Upper lobe of left lung (tissue), 6 donors: ENCODE data around the gene HELZ2. TPM values are rescaled to one million over a fixed set of nuclear protein-coding genes. Genes with fewer than 3 reads are reported as not detected.
A peak's percentile ranks its signal among the peaks of the same experiment; 100 is the strongest.

Source experiments
- ATAC-seq, 2 donors: fragments of 200-7000 bp; cut with Tn5 transposase; one replicate each; pipeline ENCODE4 v1.9.1; 2022; ENCODE audit warnings: mild to moderate bottlenecking in 2 of 2, moderate library complexity in 2 of 2; ENCODE audit not compliant: low FRiP score in 2 of 2
- DNase-seq, 2 donors: peaks; one replicate each; pipeline ENCODE4 v3.0.0-alpha.2; 2019 to 2020
- H3K27ac ChIP-seq, 4 donors: fragments of 200-600 bp; sonication (generic); one replicate each; pipeline ENCODE4 v1.5.1; 2016 to 2019
- H3K27me3 ChIP-seq, 4 donors: fragments of 200-600 bp; sonication (generic); one replicate each; pipeline ENCODE4 v1.5.1; 2017 to 2019
- H3K36me3 ChIP-seq, 4 donors: fragments of 200-600 bp; sonication (generic); one replicate each; pipeline ENCODE4 v1.5.1; 2016 to 2019
- H3K4me1 ChIP-seq, 4 donors: fragments of 200-600 bp; sonication (generic); one replicate each; pipeline ENCODE4 v1.5.1; 2018 to 2019
- H3K4me3 ChIP-seq, 4 donors: fragments of 200-600 bp; sonication (generic); one replicate each; pipeline ENCODE4 v1.5.1; 2017 to 2019; ENCODE audit warnings: mild to moderate bottlenecking in 2 of 4, moderate library complexity in 1 of 4
- H3K9me3 ChIP-seq, 4 donors: fragments of 200-600 bp; sonication (generic); one replicate each; pipeline ENCODE4 v1.5.1; 2018 to 2019
- CTCF ChIP-seq, 6 experiments: fragments of 450-650 bp in 4 of 6; fragments of 200-600 bp in 2 of 6; sonication (generic) in 2 of 6; IDR thresholded peaks; one replicate each; pipeline ENCODE4 v1.5.1; 2016 to 2019; ENCODE audit warnings: antibody characterized with exemption in 6 of 6
- EP300 ChIP-seq, 4 donors: sonication (generic); formaldehyde crosslinking; IDR thresholded peaks; one replicate each; pipeline ENCODE4 v1.5.1; 2017; ENCODE audit warnings: antibody characterized with exemption in 4 of 4, control low read depth in 2 of 4
- POLR2A ChIP-seq, 4 donors: fragments of 450-650 bp; IDR thresholded peaks; one replicate each; pipeline ENCODE4 v1.5.1; 2016 to 2017; ENCODE audit warnings: antibody characterized with exemption in 4 of 4, mild to moderate bottlenecking in 2 of 4
- POLR2AphosphoS5 ChIP-seq, 2 donors: sonication (generic); formaldehyde crosslinking; IDR thresholded peaks; one replicate each; pipeline ENCODE4 v1.5.1; 2017; ENCODE audit warnings: antibody characterized with exemption in 2 of 2
- WGBS, 2 donors: methylation state at CpG; one replicate each; pipeline ENCODE4 v1.1.5; 2017 to 2018; 5-methylcytosine and 5-hydroxymethylcytosine counted together
- total RNA-seq, 6 donors: library from RNA; depleted of rRNA in 4 of 6; stranded (reverse); fragments of >200 nt in 4 of 6; gene quantifications; one replicate each; pipeline versions ENCODE4 v1.1.0 to v1.2.1, GENCODE V29; 2016 to 2021
- donor health status: DM: no; HTN: no; CAD: no; lungs with moderate emphysema.
- donor health status: DM: no; HTN: yes; CAD: no; lungs with severe emphysema.

Gene HELZ2
- total RNA-seq, 6 donors from 2014 or later = 40.1 to 102 (median 56.6) TPM

DNA sequence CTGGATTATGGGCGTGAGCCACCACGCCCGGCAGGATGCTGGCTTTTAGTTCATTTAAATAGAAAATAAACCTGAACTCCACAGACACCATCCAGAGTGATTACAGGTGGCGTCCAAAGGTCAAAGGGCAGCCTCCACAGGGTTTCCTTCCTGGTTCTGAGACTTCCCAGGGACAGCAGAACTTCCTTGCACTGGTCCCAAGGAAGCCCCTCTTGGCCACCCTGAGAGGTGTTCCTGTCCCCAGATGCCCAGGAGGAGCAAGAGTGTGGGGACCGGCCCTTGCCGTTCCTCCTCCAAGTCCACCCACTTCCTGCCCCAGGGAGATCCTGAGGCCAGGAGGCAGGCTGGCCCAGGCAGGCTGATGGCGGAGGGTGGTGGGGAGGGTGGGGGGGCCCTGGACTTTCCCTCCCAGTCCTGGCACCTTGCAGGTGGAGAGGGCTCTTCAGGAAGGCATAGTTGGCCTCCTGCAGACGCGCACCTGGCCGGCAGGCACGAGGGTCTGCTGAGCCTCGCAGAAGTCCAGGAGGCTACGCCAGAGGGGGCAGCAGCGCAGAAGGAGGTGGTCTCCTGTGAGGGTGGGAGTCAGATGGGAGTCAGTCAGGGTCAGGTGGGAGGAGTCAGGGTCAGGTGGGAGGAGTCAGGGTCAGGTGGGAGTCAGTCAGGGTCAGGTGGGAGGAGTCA is 15.1 kb downstream of the HELZ2 start:
- no peak overlapping the region for H3K4me3 ChIP-seq
- H3K27ac ChIP-seq = no peak overlapping the region
- H3K9me3 ChIP-seq = no peaks in the 10 kb centered on the region
- TF ChIP-seq EP300 (IDR thresholded peaks at IDR 0.05) (no peak), POLR2A (IDR thresholded peaks at IDR 0.05) (no peak), CTCF (IDR thresholded peaks at IDR 0.05) (no peak), POLR2AphosphoS5 (IDR thresholded peaks at IDR 0.05) (no peak)
- WGBS, 2 donors = 93 to 96% methylated on average over 11 to 14 of the region's 14 CpGs
- DNase-seq (peak in 1 of 2 donors; percentile 66), ATAC-seq (no peak)
- H3K36me3 ChIP-seq = peaks cover 28 to 57% (median 53%) of the 10 kb centered on the region in 4 donors
- peaks cover 6 to 7% (median 6%) of the 10 kb centered on the region in 4 donors for H3K4me1 ChIP-seq
- H3K27me3 ChIP-seq = no peaks in the 10 kb centered on the region

DNA sequence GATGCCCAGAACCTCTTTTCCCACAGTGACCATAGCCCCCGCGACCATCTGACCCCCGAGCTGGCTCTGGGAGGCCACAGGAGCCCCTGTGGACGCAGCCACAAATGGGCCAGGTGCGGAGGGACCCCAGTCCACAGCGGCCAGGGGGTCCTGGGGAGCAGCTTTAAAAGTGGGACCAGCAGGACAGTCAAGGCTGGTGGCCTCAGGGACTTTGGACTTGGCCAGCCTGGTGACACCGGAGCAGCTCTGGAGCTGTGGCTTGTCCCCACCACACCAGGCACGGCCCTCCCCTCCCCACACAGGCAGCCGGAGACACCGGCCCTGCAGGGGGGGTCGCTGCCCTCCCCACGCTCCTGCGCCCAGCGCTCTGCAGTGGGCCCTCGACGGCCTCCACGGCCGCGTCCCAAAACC is 16.6 kb downstream of the HELZ2 start:
- no peaks in the 10 kb centered on the region for H3K9me3 ChIP-seq
- no peak for ATAC-seq
- H3K4me1 ChIP-seq = peaks cover 10 to 21% (median 20%) of the 10 kb centered on the region in 4 donors
- peaks cover 16 to 43% (median 39%) of the 10 kb centered on the region in 4 donors for H3K36me3 ChIP-seq
- no peak for TF ChIP-seq EP300 (IDR thresholded peaks at IDR 0.05)
- H3K27ac ChIP-seq = no peak overlapping the region
- DNase-seq = peak in 1 of 2 donors; percentile 76
- WGBS, 2 donors = 85 to 88% methylated on average over 13 to 15 of the region's 19 CpGs
- H3K4me3 ChIP-seq = no peak overlapping the region
- no peaks in the 10 kb centered on the region for H3K27me3 ChIP-seq

DNA sequence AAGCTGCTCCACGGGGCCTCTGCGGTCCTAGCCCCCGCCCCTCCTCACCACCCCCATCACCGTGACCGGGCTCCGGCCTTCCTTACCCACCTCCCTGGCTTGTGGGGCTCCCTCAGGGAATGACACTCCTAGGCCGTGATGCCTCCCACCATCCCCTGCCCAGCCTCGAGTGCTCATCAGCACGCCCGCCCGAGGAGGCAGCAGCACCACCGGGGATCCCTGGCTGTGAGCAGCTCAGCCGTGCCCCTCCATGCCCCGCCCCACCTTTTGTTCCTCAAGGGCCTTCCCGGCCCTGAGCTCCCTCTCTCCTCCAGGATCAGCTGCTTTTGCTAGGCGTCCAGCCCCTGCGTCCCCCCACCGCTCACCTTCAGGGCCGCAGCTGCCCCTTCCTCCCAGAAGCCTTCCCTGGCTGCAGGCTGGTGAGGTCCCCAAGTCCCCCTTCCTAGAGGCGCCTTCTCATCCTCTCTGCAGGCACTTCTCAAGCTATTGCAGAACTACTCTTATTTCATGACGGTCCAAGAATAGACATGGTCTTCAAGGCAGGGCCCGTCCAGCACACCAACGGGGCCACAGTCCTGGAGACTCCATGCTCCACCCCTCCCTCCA is 17.1 kb downstream of the HELZ2 start:
- Histone ChIP-seq H3K36me3 (peaks cover 11 to 38% (median 34%) of the 10 kb centered on the region in 4 donors), H3K9me3 (no peaks in the 10 kb centered on the region), H3K27ac (no peak overlapping the region), H3K4me3 (no peak overlapping the region), H3K27me3 (no peaks in the 10 kb centered on the region), H3K4me1 (peaks cover 10 to 23% (median 20%) of the 10 kb centered on the region in 4 donors)
- 60 to 83% methylated on average over 10 to 23 of the region's 23 CpGs for WGBS, 2 donors
- TF ChIP-seq POLR2A (IDR thresholded peaks at IDR 0.05) = no peak
- TF ChIP-seq POLR2AphosphoS5 (IDR thresholded peaks at IDR 0.05) = no peak
- no peak for TF ChIP-seq EP300 (IDR thresholded peaks at IDR 0.05)
- TF ChIP-seq CTCF (IDR thresholded peaks at IDR 0.05) = no peak
- DNase-seq (peak in 1 of 2 donors; percentile 61), ATAC-seq (no peak)

DNA sequence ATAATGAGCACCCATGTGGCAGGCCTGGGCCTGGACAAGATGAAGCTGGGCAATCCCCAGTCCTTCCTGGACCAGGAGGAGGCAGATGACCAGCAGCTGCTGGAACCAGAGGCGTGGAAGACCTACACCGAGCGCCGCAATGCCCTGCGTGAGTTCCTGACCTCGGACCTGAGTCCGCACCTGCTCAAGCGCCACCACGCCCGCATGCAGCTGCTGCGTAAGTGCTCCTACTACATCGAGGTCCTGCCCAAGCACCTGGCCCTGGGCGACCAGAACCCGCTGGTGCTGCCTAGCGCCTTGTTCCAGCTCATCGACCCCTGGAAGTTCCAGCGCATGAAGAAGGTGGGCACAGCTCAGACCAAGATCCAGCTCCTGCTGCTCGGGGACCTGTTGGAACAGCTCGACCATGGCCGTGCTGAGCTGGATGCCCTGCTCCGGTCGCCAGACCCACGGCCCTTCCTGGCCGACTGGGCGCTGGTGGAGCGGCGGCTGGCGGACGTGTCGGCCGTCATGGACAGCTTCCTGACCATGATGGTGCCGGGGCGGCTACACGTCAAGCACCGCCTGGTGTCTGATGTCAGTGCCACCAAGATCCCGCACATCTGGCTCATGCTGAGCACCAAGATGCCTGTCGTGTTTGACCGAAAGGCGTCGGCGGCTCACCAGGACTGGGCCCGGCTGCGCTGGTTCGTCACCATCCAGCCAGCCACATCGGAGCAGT is 18.2 kb downstream of the HELZ2 start:
- Histone ChIP-seq H3K27me3 (no peaks in the 10 kb centered on the region), H3K27ac (no peak overlapping the region), H3K9me3 (no peaks in the 10 kb centered on the region), H3K4me3 (no peak overlapping the region), H3K4me1 (peaks cover 10 to 23% (median 20%) of the 10 kb centered on the region in 4 donors), H3K36me3 (peaks cover 9 to 26% (median 22%) of the 10 kb centered on the region in 4 donors)
- no peak for ATAC-seq
- DNase-seq = peak in 1 of 2 donors; percentile 83
- WGBS, 2 donors = 93 to 94% methylated on average over 24 to 27 of the region's 45 CpGs
- TF ChIP-seq POLR2A (IDR thresholded peaks at IDR 0.05) = no peak
- no peak for TF ChIP-seq CTCF (IDR thresholded peaks at IDR 0.05)
- TF ChIP-seq POLR2AphosphoS5 (IDR thresholded peaks at IDR 0.05) = no peak
- no peak for TF ChIP-seq EP300 (IDR thresholded peaks at IDR 0.05)
